GM12865 (cell line): ENCODE measurements around the gene LPIN1.

Source experiments
- DNase-seq: peaks from one replicate; pipeline ENCODE4 v3.0.0; 2010; ENCODE audit warnings: low read depth
- H3K4me3 ChIP-seq: 2 replicates; pipeline ENCODE4 v1.5.1; 2011; ENCODE audit warnings: mild to moderate bottlenecking, low read depth, low read length, control low read depth
- TF ChIP-seq, protein P1 (sequence below): IDR thresholded peaks from 2 replicates; pipeline ENCODE4 v1.5.1; 2011; ENCODE audit warnings: low read length, control low read depth, low read depth, inconsistent platforms; ENCODE audit not compliant: insufficient read depth; ENCODE audit errors: missing control alignments

Gene LPIN1

DNA sequence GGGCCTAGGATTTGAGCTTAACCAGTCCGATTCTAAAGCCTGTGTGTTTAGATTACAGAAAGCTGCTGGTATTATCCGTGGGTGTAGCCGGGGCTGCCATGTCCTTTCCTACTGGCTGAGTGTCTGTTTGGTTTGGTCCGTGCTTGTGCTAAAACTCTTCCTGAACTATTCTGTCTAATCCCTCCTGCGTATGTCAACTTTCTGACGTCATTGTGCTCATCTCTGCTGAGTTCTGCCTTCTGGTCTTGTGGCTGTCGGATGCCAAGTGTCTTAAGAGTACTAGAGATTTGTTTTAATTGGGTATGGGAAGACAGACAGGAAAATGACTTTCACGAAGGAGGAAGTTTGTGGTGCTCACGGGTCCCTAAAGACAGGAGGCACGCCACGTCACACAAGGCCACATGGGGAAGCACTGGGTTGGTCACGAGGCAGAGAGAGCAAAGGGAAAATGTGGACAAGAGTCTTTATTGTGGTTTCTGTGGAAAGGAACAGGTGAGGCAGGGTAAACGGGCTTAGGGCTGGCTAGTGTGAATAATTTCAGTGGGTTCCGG is 44.6 kb upstream of the LPIN1 start:
- TF ChIP-seq, protein P1, sequence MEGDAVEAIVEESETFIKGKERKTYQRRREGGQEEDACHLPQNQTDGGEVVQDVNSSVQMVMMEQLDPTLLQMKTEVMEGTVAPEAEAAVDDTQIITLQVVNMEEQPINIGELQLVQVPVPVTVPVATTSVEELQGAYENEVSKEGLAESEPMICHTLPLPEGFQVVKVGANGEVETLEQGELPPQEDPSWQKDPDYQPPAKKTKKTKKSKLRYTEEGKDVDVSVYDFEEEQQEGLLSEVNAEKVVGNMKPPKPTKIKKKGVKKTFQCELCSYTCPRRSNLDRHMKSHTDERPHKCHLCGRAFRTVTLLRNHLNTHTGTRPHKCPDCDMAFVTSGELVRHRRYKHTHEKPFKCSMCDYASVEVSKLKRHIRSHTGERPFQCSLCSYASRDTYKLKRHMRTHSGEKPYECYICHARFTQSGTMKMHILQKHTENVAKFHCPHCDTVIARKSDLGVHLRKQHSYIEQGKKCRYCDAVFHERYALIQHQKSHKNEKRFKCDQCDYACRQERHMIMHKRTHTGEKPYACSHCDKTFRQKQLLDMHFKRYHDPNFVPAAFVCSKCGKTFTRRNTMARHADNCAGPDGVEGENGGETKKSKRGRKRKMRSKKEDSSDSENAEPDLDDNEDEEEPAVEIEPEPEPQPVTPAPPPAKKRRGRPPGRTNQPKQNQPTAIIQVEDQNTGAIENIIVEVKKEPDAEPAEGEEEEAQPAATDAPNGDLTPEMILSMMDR = no peak
- DNase-seq = no peak
- no peak overlapping the region for H3K4me3 ChIP-seq

DNA sequence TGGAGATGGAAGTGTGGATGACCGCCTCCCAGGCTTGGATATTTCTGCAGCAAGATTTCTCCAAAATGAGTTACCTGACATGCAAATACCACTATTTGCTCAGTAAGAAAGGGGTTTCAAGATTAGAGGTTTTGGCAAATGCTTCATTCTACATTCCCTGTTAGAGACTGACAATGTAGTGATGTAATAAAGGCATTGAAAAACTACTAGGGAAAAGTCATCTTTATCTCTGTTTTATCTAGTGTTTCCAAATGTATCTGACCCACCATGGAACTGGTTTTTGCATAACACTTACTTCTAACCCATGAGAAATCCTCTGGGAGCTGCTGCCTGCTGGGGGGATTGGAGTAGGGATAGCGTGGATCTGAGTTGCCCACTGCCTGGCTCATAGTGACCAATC is 43.5 kb upstream of the LPIN1 start:
- H3K4me3 ChIP-seq = no peak overlapping the region
- DNase-seq = no peak
- TF ChIP-seq, protein P1 = no peak

DNA sequence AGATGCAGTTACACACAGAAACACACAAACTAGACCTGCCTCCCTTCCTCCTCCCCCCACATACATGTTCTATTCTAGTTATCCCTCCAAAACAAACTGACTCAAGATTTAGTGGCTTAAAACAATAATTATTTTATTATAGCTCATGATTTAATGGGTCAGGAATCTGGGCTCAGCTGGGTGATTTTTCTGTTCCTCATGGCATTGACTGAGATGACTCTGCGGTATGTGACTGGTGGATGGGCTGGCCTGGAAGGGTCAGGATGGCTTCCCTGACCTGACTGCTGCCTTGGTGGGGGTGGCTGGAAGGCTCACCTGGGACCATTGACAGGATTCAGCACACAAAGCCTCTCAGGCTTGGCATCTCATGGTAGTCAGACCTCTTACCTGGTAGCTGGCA is 42.7 kb upstream of the LPIN1 start:
- no peak overlapping the region for H3K4me3 ChIP-seq
- DNase-seq = no peak
- TF ChIP-seq, protein P1 = no peak

DNA sequence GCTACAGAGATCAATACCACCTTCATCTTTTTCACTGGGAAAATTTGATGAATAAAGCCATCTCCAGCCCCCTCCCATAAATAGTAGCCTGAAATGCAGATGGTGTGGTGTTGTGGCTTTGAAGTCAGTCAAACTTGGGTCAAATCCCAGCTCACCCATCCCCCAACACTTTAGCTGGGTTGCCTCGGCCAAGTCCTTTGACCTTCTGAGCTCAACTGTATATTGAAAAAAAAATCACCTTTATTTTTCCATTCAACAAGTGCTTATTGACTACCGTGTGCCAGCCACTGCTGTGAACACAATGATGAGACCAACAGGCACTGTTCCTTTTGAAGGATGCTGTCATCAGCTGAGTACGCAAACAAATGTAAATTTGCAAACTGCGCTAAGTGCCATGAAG is 41.4 kb upstream of the LPIN1 start:
- TF ChIP-seq, protein P1 = no peak
- no peak for DNase-seq
- no peak overlapping the region for H3K4me3 ChIP-seq

DNA sequence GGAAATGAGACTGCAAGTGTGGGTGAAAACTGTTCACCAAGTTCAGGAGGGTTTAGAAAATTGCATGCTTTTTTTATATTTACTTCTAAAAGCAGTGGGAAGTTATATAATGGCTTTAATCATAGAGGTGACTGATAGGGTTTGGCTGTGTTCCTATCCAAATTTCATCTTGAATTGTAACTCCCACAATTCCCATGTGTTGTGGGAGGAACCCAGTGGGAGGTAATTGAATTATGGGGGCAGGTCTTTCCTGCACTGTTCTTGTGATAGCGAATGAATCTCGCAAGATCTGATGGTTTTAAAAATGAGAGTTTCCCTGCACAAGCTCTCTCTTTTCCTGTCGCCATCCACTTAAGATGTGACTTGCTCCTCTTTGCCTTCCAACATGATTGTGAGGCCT is 40.7 kb upstream of the LPIN1 start:
- TF ChIP-seq, protein P1 = no peak
- H3K4me3 ChIP-seq = no peak overlapping the region
- DNase-seq = no peak

DNA sequence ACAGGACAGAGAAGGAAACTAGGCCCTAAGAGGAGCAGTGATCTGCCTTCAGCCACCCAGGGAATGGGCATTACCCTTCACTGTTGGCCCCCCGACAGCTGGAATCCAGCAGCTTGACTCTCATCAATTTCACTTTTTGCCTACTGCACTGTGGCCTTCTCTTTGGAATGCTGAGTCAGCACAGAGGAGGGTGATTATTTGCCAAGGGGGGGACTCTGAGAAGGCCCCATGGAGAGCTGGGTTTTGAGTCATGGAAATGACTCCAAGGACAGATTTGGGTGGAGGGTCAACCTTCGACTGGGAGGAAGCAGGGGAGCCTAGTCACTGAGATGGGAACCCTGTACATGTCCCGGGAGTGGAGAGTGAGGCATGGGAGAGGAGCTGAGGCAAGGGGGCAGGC is 38.3 kb upstream of the LPIN1 start:
- no peak for DNase-seq
- TF ChIP-seq, protein P1 = no peak
- no peak overlapping the region for H3K4me3 ChIP-seq

DNA sequence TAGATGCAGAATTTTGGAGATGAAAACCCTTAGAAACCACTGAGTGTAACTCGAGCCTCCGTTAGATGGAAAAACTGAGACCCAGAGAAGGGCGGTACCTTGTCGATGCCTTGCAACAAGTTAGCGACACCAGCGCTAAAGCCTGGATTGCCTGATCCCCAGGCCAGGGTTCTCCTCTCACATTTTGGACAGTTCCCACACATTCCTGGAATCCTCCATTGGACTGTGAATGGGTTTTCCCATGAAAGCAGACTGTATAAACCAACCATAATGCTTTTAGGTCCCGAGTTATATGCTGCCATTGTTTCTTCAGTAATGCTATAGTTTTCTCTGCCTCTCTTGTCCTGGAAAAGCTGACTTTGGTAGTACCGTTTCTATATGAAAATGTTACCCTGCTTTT is 37.1 kb upstream of the LPIN1 start:
- DNase-seq = no peak
- H3K4me3 ChIP-seq = no peak overlapping the region
- TF ChIP-seq, protein P1 = no peak
